IMR-90 (cell line): ENCODE data around the gene PPP1R12B. TPM values are rescaled to one million over a fixed set of nuclear protein-coding genes. Genes with fewer than 3 reads are reported as not detected.

Experiments
- ATAC-seq: fragments of 200-7000 bp; cut with Tn5 transposase; 2 replicates; pipeline ENCODE4 v1.9.1; 2020; ENCODE audit warnings: low read depth, mild to moderate bottlenecking, moderate library complexity
- BruUV-seq: library from RNA; stranded (reverse); fragments of 400-500 nt; replicated peaks from 2 replicates; lab custom pipeline; 2021; lab: Mats Ljungman, UMichigan
- CTCF ChIA-PET: fragments of 300-600 bp; formaldehyde crosslinking; extraction: SDS; loops from one replicate; lab custom pipeline; 2021; ENCODE audit warnings: antibody characterized with exemption; lab: Yijun Ruan, JAX
- POLR2A ChIA-PET: fragments of 300-600 bp; sonication (Branson Sonifier 250); formaldehyde crosslinking; loops from one replicate; lab custom pipeline; 2022; ENCODE audit warnings: antibody characterized with exemption; ENCODE audit not compliant: unreplicated experiment; lab: Charles Lee
- DNase-seq: peaks from one replicate; pipeline ENCODE4 v3.0.0; 2013
- H2AFZ ChIP-seq: replicated peaks from 2 replicates; pipeline ENCODE3; 2013; ENCODE audit warnings: low read length, mild to moderate bottlenecking; ENCODE audit not compliant: poor library complexity
- H2AK5ac ChIP-seq: 2 replicates; pipeline ENCODE4 v1.6.1; 2013; ENCODE audit warnings: low read depth, low read length, inconsistent platforms
- H2AK9ac ChIP-seq: replicated peaks from 2 replicates; pipeline ENCODE3; 2013; ENCODE audit warnings: mild to moderate bottlenecking, low read depth, low read length, moderate library complexity; ENCODE audit not compliant: poor library complexity
- H2BK120ac ChIP-seq: 2 replicates; pipeline ENCODE4 v1.6.1; 2013; ENCODE audit warnings: low read depth, low read length, inconsistent platforms
- H2BK15ac ChIP-seq: 3 replicates; pipeline ENCODE4 v1.6.1; 2013; ENCODE audit warnings: low read depth, low read length, inconsistent platforms
- H2BK20ac ChIP-seq: 2 replicates; pipeline ENCODE4 v1.6.1; 2013; ENCODE audit warnings: low read depth, mild to moderate bottlenecking, inconsistent platforms, low read length, moderate library complexity
- H2BK5ac ChIP-seq: 2 replicates; pipeline ENCODE4 v1.6.1; 2013; ENCODE audit warnings: mild to moderate bottlenecking, low read depth, low read length, inconsistent platforms; ENCODE audit not compliant: poor library complexity, severe bottlenecking
- H3K14ac ChIP-seq: replicated peaks from 2 replicates; pipeline ENCODE4 v1.6.1; 2013; ENCODE audit warnings: low read depth, low read length, inconsistent platforms
- H3K18ac ChIP-seq: 2 replicates; pipeline ENCODE4 v1.6.1; 2013; ENCODE audit warnings: low read depth, low read length, control low read depth
- H3K23ac ChIP-seq: 2 replicates; pipeline ENCODE4 v1.6.1; 2013; ENCODE audit warnings: low read depth, low read length, inconsistent platforms
- H3K27ac ChIP-seq: 2 replicates; pipeline ENCODE4 v1.5.1; 2013; ENCODE audit warnings: mild to moderate bottlenecking, control low read depth, low read length; ENCODE audit not compliant: insufficient read depth
- H3K27me3 ChIP-seq: 2 replicates; pipeline ENCODE4 v1.6.1; 2013; ENCODE audit warnings: low read length; ENCODE audit not compliant: control insufficient read depth, insufficient read depth
- H3K36me3 ChIP-seq: 2 replicates; pipeline ENCODE4 v1.6.1; 2013; ENCODE audit warnings: low read length, mixed read lengths; ENCODE audit not compliant: control insufficient read depth, insufficient read depth
- H3K4ac ChIP-seq: 2 replicates; pipeline ENCODE4 v1.6.1; 2013; ENCODE audit warnings: low read depth, low read length, inconsistent platforms
- H3K4me1 ChIP-seq: 2 replicates; pipeline ENCODE4 v1.6.1; 2013; ENCODE audit warnings: low read length, mixed read lengths; ENCODE audit not compliant: control insufficient read depth, insufficient read depth
- H3K4me2 ChIP-seq: 2 replicates; pipeline ENCODE4 v1.6.1; 2013; ENCODE audit warnings: low read depth, mild to moderate bottlenecking, control low read depth, low read length, moderate library complexity
- H3K4me3 ChIP-seq: 2 replicates; pipeline ENCODE4 v1.5.1; 2013; ENCODE audit warnings: low read depth, mild to moderate bottlenecking, control low read depth, low read length, moderate library complexity; ENCODE audit not compliant: insufficient read depth
- H3K56ac ChIP-seq: 2 replicates; pipeline ENCODE4 v1.6.1; 2013; ENCODE audit warnings: low read length, inconsistent platforms; ENCODE audit not compliant: insufficient read depth; ENCODE audit errors: extremely low read depth
- H3K79me1 ChIP-seq, 2 experiments: 2 replicates each; pipeline ENCODE4 v1.6.1; 2013; ENCODE audit warnings: low read length in 2 of 2, inconsistent platforms in 1 of 2, low read depth in 1 of 2
- H3K9ac ChIP-seq: 2 replicates; pipeline ENCODE4 v1.6.1; 2013; ENCODE audit warnings: low read depth, low read length, control low read depth
- H3K9me1 ChIP-seq: 2 replicates; pipeline ENCODE4 v1.6.1; 2013; ENCODE audit warnings: low read length, inconsistent platforms; ENCODE audit not compliant: insufficient read depth
- H3K9me3 ChIP-seq: 2 replicates; pipeline ENCODE4 v1.6.1; 2013; ENCODE audit warnings: low read length; ENCODE audit not compliant: control insufficient read depth, insufficient read depth
- H4K20me1 ChIP-seq: 2 replicates; pipeline ENCODE4 v1.6.1; 2013; ENCODE audit warnings: low read length, inconsistent platforms; ENCODE audit not compliant: insufficient read depth
- H4K5ac ChIP-seq: 2 replicates; pipeline ENCODE4 v1.6.1; 2013; ENCODE audit warnings: mild to moderate bottlenecking, low read depth, low read length, control low read depth
- H4K8ac ChIP-seq, 2 experiments: 2 replicates each; pipeline ENCODE4 v1.6.1; 2013; ENCODE audit warnings: low read depth in 2 of 2, low read length in 2 of 2, control low read depth in 1 of 2, inconsistent platforms in 1 of 2
- H4K91ac ChIP-seq: 2 replicates; pipeline ENCODE4 v1.6.1; 2013; ENCODE audit warnings: low read depth, low read length, inconsistent platforms; ENCODE audit not compliant: insufficient read depth
- BHLHE40 ChIP-seq: fragments of 150-350 bp; IDR thresholded peaks from 2 replicates; pipeline ENCODE4 v1.6.1; 2016; ENCODE audit warnings: mild to moderate bottlenecking, low read depth, low read length
- CTCF ChIP-seq: conservative IDR thresholded peaks from 2 replicates; pipeline ENCODE4 v1.5.1; 2012; ENCODE audit warnings: mild to moderate bottlenecking, low read depth, low read length, improper control_type of control experiment
- FOS ChIP-seq: fragments of 150-350 bp; IDR thresholded peaks from 2 replicates; pipeline ENCODE4 v1.6.1; 2016; ENCODE audit warnings: low read depth, low read length
- NFE2L2 ChIP-seq: fragments of 150-350 bp; IDR thresholded peaks from 2 replicates; pipeline ENCODE4 v1.6.1; 2016; ENCODE audit warnings: low read depth, mild to moderate bottlenecking, low read length
- POLR2A ChIP-seq: IDR thresholded peaks from 2 replicates; pipeline ENCODE4 v1.6.1; 2012; ENCODE audit warnings: mild to moderate bottlenecking, low read depth, low read length
- USF2 ChIP-seq: fragments of 150-350 bp; IDR thresholded peaks from 2 replicates; pipeline ENCODE4 v1.6.1; 2017; ENCODE audit warnings: mild to moderate bottlenecking, antibody characterized with exemption, low read length, low read depth
- WGBS, 2 experiments: methylation state at CpG; one replicate each; pipeline versions ENCODE4 v1.1.5 to v1.1.7; 2013; ENCODE audit warnings: missing lambda C conversion rate in 2 of 2; ENCODE audit not compliant: insufficient read length in 1 of 2; ENCODE audit errors: extremely low coverage in 2 of 2; 5-methylcytosine and 5-hydroxymethylcytosine counted together
- dilution Hi-C: fragments of 300-500 bp; cut with HindIII; formaldehyde crosslinking; loops from one replicate; pipeline ENCODE4 v1.14.3; 2018; ENCODE audit warnings: low sequenced_read_pairs; ENCODE audit not compliant: unreplicated experiment
- in situ Hi-C: fragments of 300-500 bp; cut with MboI; formaldehyde crosslinking; loops from 3 replicates; pipeline ENCODE4 v1.14.3; 2019; ENCODE audit warnings: low sequenced_read_pairs, inconsistent platforms, mixed read lengths
- intact Hi-C: fragments of 100-400 bp; cut with micrococcal nuclease; formaldehyde crosslinking; loops from 2 replicates; pipeline ENCODE4 v1.10.0; 2022
- polyA plus RNA-seq, 3 experiments: library from polyadenylated mRNA; depleted of rRNA; stranded (reverse); fragments of >200 nt; gene quantifications; 2 replicates each; pipeline ENCODE4 v1.2.3, GENCODE V29; 2012; ENCODE audit warnings: low replicate concordance in 1 of 3
- total RNA-seq: library from RNA; depleted of rRNA; stranded (reverse); fragments of >200 nt; gene quantifications from 2 replicates; pipeline ENCODE4 v1.2.3, GENCODE V29; 2012

Gene PPP1R12B
- total and polyA plus RNA-seq, 2 of the 4 experiments (the other 2 are of a cell fraction) = 8.5 to 12.0 TPM

GRCh38 chr1:202623075-202623474 lies 274.6 kb downstream of the PPP1R12B start:
- Histone ChIP-seq H4K5ac (peak overlapping the region; percentile 78), H4K20me1 (no peaks in the 10 kb centered on the region; the same call in 1 of the 2 replicates), H3K23ac (peak overlapping the region; percentile 52; the same call in 1 of the 2 replicates), H3K9me3 (no peaks in the 10 kb centered on the region), H4K91ac (peak overlapping the region; percentile 90), H2BK5ac (peak overlapping the region; percentile 16), H3K56ac (no peak overlapping the region), H3K9ac (0 out of 2 replicates have a peak overlapping the region, but pooled peaks have one; percentile 42), H3K4me3 (no peak overlapping the region), H3K27me3 (no peaks in the 10 kb centered on the region), H2AK9ac (peak overlapping the region; percentile 5), H2AK5ac (peak overlapping the region; percentile 43; the same call in 1 of the 2 replicates), H2BK15ac (peak overlapping the region; percentile 91; the same call in 1 of the 3 replicates), H3K36me3 (no peaks in the 10 kb centered on the region), H3K14ac (peak overlapping the region; percentile 88; the same call in 1 of the 2 replicates), H2BK20ac (peak overlapping the region; percentile 83), H2BK120ac (peak overlapping the region; percentile 97), H4K8ac (peak overlapping the region; percentile 49 to 88; a peak in 2 of 4 replicates), H3K79me1 (peaks cover 0 to 7% of the 10 kb centered on the region in 2 experiments; a peak in 1 of 4 replicates), H3K4ac (peak overlapping the region; percentile 83), H3K4me1 (peaks cover 14% of the 10 kb centered on the region), H3K4me2 (no peak overlapping the region), H3K18ac (peak overlapping the region; percentile 48), H3K9me1 (peaks cover 31% of the 10 kb centered on the region), H2AFZ (peak overlapping the region; percentile 87), H3K27ac (peak overlapping the region; percentile 49; the same call in 1 of the 2 replicates)
- peak; percentile 64 for DNase-seq
- intact Hi-C loops (no loop called here), in situ Hi-C loops (no loop called here), dilution Hi-C loops (no loop called here)
- ChIA-PET CTCF (no interaction called here), POLR2A (no interaction called here)
- TF ChIP-seq USF2 (no peak), FOS (no peak), POLR2A (no peak), BHLHE40 (no peak), NFE2L2 (peak; percentile 87), CTCF (no peak)
- no CpG with 5 or more reads among the region's 7 CpGs for WGBS, 2 experiments
- BruUV-seq = no TSS peak
- ATAC-seq = peak; percentile 86
